SU-DHL-6 (cell line): Measurements from ENCODE around the gene PGF.

Experiments
- H2AFZ ChIP-seq: fragments of 200-600 bp; sonication (generic); 2 replicates; pipeline ENCODE4 v1.6.1; 2014; ENCODE audit warnings: low read depth, mild to moderate bottlenecking, moderate library complexity, mixed read lengths, antibody characterized with exemption, low read length; ENCODE audit not compliant: severe bottlenecking
- H3F3A ChIP-seq: fragments of 200-600 bp; shearing (Covaris generic); 2 replicates; pipeline ENCODE4 v1.6.0; 2016; ENCODE audit warnings: antibody characterized with exemption, mild to moderate bottlenecking; ENCODE audit not compliant: insufficient read depth
- H3K27ac ChIP-seq: fragments of 200-600 bp; sonication (generic); 2 replicates; pipeline ENCODE4 v1.5.1; 2016; ENCODE audit warnings: low read depth, mild to moderate bottlenecking, low read length, moderate library complexity, mixed read lengths
- H3K27me3 ChIP-seq: fragments of 200-600 bp; sonication (generic), shearing (Covaris generic); 2 replicates; pipeline ENCODE4 v1.6.0; 2014; ENCODE audit warnings: mild to moderate bottlenecking, low read length
- H3K36me3 ChIP-seq: fragments of 200-600 bp; sonication (generic); 2 replicates; pipeline ENCODE4 v1.6.1; 2014; ENCODE audit warnings: mild to moderate bottlenecking, low read length, mixed read lengths
- H3K4me2 ChIP-seq: fragments of 300-600, 200-600 bp; shearing (Covaris generic), sonication (generic); 2 replicates; pipeline ENCODE4 v1.6.0; 2014; ENCODE audit warnings: low read length, low read depth, mild to moderate bottlenecking; ENCODE audit not compliant: poor library complexity, severe bottlenecking
- H3K4me3 ChIP-seq: fragments of 200-600 bp; sonication (generic); 2 replicates; pipeline ENCODE4 v1.5.1; 2014; ENCODE audit warnings: antibody characterized with exemption, low read length, mild to moderate bottlenecking, mixed read lengths; ENCODE audit not compliant: insufficient read depth, poor library complexity, severe bottlenecking
- H3K79me2 ChIP-seq: fragments of 200-600 bp; sonication (generic); 2 replicates; pipeline ENCODE4 v1.6.1; 2014; ENCODE audit warnings: mild to moderate bottlenecking, low read length, moderate library complexity; ENCODE audit not compliant: insufficient read depth
- H3K9ac ChIP-seq: fragments of 200-600 bp; sonication (generic); 2 replicates; pipeline ENCODE4 v1.7.0; 2014; ENCODE audit warnings: mild to moderate bottlenecking, low read length
- H3K9me2 ChIP-seq: fragments of 200-600 bp; sonication (generic); replicated peaks from 2 replicates; pipeline ENCODE4 v1.6.1; 2014; ENCODE audit warnings: low read length; ENCODE audit not compliant: insufficient read depth
- H3K9me3 ChIP-seq: fragments of 200-600 bp; sonication (generic); 2 replicates; pipeline ENCODE4 v1.6.1; 2014; ENCODE audit warnings: low read length, mixed read lengths; ENCODE audit not compliant: insufficient read depth
- H4K20me1 ChIP-seq: fragments of 200-600 bp; sonication (generic); 2 replicates; pipeline ENCODE4 v1.6.1; 2014; ENCODE audit warnings: low read depth, mild to moderate bottlenecking, antibody characterized with exemption, low read length, moderate library complexity, mixed read lengths
- CTCF ChIP-seq: fragments of 200-600 bp; sonication (generic); IDR thresholded peaks from one replicate; pipeline ENCODE4 v1.5.1; 2017; ENCODE audit warnings: antibody characterized with exemption, mild to moderate bottlenecking, low read length, moderate library complexity; ENCODE audit not compliant: insufficient read depth, poor library complexity, severe bottlenecking
- EZH2phosphoT487 ChIP-seq: fragments of 200-600 bp; sonication (generic), shearing (Covaris generic); conservative IDR thresholded peaks from 2 replicates; pipeline ENCODE4 v1.6.1; 2018; ENCODE audit warnings: mild to moderate bottlenecking, antibody characterized with exemption, low read length, moderate library complexity, mixed read lengths

PGF gene

GRCh38 chr14:74917178-74917543 lies 38.2 kb downstream of the PGF start:
- H3F3A ChIP-seq = no peaks in the 10 kb centered on the region
- no peak overlapping the region for H3K4me3 ChIP-seq
- H3K27ac ChIP-seq = no peak overlapping the region
- H3K9me2 ChIP-seq = no peaks in the 10 kb centered on the region
- no peaks in the 10 kb centered on the region for H3K9me3 ChIP-seq
- H3K36me3 ChIP-seq = no peaks in the 10 kb centered on the region
- TF ChIP-seq EZH2phosphoT487 = no peak
- TF ChIP-seq CTCF = no peak
- no peak overlapping the region for H3K4me2 ChIP-seq
- no peaks in the 10 kb centered on the region for H3K27me3 ChIP-seq
- H3K79me2 ChIP-seq = no peaks in the 10 kb centered on the region
- no peak overlapping the region for H2AFZ ChIP-seq
- H3K9ac ChIP-seq = no peak overlapping the region
- H4K20me1 ChIP-seq = no peaks in the 10 kb centered on the region

DNA sequence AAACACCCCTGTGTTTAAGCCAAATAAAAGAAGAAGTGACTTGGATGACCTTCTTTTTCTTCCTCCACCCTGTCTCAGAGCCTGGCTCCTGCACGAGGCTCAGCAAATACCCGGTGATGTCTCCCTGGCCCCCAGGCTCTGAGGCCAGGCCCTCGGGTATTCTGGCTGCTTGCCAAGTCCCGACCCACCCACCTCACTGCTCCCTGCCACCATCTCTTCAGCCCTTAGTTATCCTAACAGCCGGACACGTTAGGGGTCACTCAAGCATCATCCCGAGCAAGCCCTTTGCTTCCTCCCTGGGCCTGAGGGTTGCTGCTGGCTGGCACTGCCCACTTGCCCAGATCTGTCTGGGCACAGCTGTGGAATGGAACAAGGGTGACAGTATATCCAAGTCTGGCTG lies 39.6 kb downstream of the PGF start:
- TF ChIP-seq EZH2phosphoT487 = no peak
- no peak overlapping the region for H3K27ac ChIP-seq
- H3K4me3 ChIP-seq = no peak overlapping the region
- no peaks in the 10 kb centered on the region for H3K9me2 ChIP-seq
- no peaks in the 10 kb centered on the region for H3K36me3 ChIP-seq
- H2AFZ ChIP-seq = no peak overlapping the region
- H3K9ac ChIP-seq = no peak overlapping the region
- H3K27me3 ChIP-seq = no peaks in the 10 kb centered on the region
- H3K9me3 ChIP-seq = no peaks in the 10 kb centered on the region
- no peaks in the 10 kb centered on the region for H3F3A ChIP-seq
- no peak overlapping the region for H3K4me2 ChIP-seq
- no peaks in the 10 kb centered on the region for H3K79me2 ChIP-seq
- H4K20me1 ChIP-seq = no peaks in the 10 kb centered on the region

DNA sequence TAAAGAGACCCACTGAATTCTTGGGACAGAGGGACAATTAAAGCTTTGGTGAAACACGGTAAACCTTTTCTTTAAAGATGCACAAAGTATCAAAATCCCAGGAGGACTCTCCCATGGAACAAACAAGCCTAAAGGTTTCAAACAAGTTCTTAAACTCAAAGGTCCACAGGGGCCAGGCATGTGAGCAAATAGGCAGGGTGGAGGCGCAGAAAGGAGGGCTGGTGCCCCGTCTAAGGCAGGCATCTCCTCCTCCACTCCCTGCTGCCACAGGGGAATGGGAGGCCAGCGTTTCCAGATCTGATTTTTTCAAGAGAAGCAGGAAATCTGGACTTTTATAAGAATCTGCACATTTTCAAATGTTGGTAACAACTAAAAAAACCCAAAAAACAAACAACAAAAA lies 40.0 kb downstream of the PGF start:
- Histone ChIP-seq H2AFZ (no peak overlapping the region), H3K9me3 (no peaks in the 10 kb centered on the region), H3K36me3 (no peaks in the 10 kb centered on the region), H4K20me1 (no peaks in the 10 kb centered on the region), H3K4me2 (no peak overlapping the region), H3K4me3 (no peak overlapping the region), H3K9me2 (no peaks in the 10 kb centered on the region), H3K27ac (no peak overlapping the region), H3F3A (no peaks in the 10 kb centered on the region), H3K9ac (no peak overlapping the region), H3K27me3 (no peaks in the 10 kb centered on the region), H3K79me2 (no peaks in the 10 kb centered on the region)
- TF ChIP-seq CTCF (no peak), EZH2phosphoT487 (no peak)

GRCh38 chr14:74913986-74914573 lies 41.3 kb downstream of the PGF start:
- H3K27me3 ChIP-seq = no peaks in the 10 kb centered on the region
- H3K9me2 ChIP-seq = no peaks in the 10 kb centered on the region
- no peaks in the 10 kb centered on the region for H3F3A ChIP-seq
- no peak overlapping the region for H3K9ac ChIP-seq
- no peak overlapping the region for H3K4me3 ChIP-seq
- no peaks in the 10 kb centered on the region for H3K79me2 ChIP-seq
- no peaks in the 10 kb centered on the region for H4K20me1 ChIP-seq
- H3K27ac ChIP-seq = no peak overlapping the region
- TF ChIP-seq EZH2phosphoT487 = no peak
- TF ChIP-seq CTCF = peak; percentile 47
- no peak overlapping the region for H2AFZ ChIP-seq
- no peaks in the 10 kb centered on the region for H3K9me3 ChIP-seq
- H3K36me3 ChIP-seq = no peaks in the 10 kb centered on the region
- no peak overlapping the region for H3K4me2 ChIP-seq
